HG03103 (cell line): ENCODE data around the gene COPZ1.
"Not testable (repeated sequence)": the region's sequence is repeated elsewhere in the genome, so short reads cannot be mapped to it uniquely, and the experiment has no call there.

Source experiments
- ATAC-seq: cut with Tn5 transposase; IDR thresholded peaks from one replicate; pipeline ENCODE4 v1.9.1; 2021; ENCODE audit warnings: low read depth; ENCODE audit not compliant: unreplicated experiment

The COPZ1 gene, protein sequence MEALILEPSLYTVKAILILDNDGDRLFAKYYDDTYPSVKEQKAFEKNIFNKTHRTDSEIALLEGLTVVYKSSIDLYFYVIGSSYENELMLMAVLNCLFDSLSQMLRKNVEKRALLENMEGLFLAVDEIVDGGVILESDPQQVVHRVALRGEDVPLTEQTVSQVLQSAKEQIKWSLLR

GRCh38 chr12:54324617-54325441 lies at the start of gene COPZ1:
Gene COPZ1, plus strand, starts transcription at chr12:54325131. Its CDS starts 33 bp downstream, at chr12:54325164.
- ATAC-seq = peak; percentile 96

GRCh38 chr12:54276368-54276767 lies 48.6 kb upstream of the COPZ1 start:
- ATAC-seq = no peak

GRCh38 chr12:54277823-54278276 lies 47.1 kb upstream of the COPZ1 start:
- no peak for ATAC-seq

DNA sequence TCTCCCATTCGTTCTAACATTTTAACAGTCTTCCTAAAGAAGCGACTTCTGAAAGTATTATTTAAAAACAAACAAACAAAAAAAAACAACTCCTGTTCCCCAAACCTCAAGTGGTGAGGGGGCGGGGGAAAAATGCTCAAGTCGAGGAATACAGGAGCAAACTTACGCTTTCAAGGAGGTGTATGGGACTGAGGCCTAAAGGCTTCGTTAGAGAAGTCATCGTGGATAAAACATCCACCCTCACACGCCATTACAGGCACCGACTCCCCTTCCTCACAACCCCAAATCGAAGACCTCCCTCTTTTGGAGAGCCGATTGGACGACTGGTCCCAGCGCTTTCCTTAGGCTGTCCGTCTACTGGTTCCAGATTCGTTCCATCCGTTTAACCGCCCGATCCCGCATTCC lies 45.7 kb upstream of the COPZ1 start:
- no peak for ATAC-seq

DNA sequence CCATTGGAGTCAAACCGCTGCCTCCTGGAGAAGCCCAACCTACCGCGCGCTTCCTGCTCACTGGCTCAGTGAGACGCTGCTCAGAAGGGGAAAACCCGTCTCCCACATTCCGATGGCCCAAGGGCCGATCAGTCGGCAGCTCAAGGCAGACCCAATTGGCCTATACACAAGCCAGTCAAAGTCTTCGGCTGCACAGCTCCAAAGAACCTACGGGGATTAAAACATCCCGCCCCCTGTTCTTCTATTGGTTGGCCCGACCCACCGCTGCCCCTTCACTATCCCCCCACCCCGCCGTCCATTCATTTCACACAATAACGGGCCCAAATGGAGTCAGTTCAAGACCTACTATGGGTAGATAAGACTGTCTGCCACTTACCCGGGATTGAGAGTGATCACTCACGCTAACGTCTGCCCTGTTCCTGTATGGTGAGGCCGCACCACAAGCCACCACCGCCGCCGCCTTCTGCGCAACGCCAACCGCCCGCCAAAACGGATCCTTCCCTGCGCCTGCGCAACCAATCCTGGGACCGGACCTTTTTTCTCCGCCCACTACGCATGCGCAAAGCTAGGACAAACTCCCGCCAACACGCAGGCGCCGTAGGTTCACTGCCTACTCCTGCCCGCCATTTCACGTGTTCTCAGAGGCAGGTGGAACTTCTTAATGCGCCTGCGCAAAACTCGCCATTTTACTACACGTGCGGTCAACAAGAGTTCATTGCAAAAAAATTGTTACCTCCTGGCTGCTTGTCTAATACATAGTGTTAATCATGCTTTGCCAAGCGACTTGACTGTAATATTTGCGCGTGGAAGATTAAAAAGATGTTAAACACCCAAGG lies 45.1 kb upstream of the COPZ1 start, which contains the start of gene CBX5:
CBX5 (minus strand) TSS at position 491 of the 836 bp plus-strand sequence. CDS start 22,472 bp downstream, outside the sequence.
- peak; percentile 52 for ATAC-seq

DNA sequence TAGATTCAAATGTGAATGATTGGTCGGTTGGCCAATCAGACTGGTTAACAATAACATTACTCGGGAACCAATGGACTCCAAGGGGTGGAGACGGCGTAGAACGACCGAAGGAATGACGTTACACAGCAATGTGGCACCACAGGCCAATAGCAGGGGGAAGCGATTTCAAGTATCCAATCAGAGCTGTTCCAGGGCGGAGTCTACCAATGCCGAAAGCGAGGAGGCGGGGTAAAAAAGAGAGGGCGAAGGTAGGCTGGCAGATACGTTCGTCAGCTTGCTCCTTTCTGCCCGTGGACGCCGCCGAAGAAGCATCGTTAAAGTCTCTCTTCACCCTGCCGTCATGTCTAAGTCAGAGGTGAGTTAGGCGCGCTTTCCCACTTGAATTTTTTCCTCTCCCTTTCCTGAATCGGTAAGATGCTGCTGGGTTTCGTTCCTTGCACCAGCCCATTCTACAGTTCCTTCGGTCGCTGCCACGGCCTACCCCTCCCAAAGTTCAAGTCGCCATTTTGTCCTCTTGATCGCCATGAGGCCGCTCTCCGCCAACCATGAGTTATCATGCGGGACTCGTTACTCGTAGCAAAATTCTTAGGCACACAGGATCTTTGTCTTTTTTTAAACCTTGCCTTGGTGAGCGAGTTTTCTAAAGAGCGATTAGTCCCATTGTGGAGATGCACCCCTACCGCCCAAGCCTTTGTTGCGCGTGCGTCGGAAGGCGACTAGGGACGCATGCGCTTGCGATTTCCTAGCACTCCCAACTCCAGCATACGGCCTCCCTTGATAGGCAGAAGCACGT lies 44.3 kb upstream of the COPZ1 start, which contains the start of gene HNRNPA1:
HNRNPA1 (plus strand) TSS at position 259 of the 793 bp plus-strand sequence; CDS start at position 341, 82 bp downstream.
- peak; percentile 82 for ATAC-seq

DNA sequence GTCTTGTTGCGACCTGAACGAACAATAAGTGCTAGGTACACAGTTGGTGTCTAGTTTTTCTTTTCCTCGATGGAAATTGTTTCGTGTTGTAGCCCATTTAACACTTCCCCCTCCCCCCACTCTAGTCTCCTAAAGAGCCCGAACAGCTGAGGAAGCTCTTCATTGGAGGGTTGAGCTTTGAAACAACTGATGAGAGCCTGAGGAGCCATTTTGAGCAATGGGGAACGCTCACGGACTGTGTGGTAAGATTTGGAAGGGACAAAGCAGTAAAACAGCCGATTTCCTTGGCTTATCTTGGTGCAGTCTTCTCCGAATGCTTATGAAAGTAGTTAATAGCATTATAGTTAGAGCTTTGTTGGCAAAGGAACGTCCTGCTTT lies 43.7 kb upstream of the COPZ1 start:
- ATAC-seq = not testable (repeated sequence)

DNA sequence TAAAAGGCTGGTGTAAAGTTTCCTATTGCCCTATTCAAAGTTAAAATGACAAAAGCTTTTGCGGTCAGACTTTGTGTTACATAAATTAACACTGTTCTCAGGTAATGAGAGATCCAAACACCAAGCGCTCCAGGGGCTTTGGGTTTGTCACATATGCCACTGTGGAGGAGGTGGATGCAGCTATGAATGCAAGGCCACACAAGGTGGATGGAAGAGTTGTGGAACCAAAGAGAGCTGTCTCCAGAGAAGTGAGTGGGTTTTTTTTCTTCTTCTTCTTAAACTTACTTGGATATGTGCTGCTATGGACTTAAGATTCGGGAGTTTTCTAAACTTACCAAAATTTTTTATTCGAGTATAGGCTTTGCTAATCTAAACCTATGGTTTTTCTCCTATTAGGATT lies 43.2 kb upstream of the COPZ1 start:
- ATAC-seq = not testable (repeated sequence)

DNA sequence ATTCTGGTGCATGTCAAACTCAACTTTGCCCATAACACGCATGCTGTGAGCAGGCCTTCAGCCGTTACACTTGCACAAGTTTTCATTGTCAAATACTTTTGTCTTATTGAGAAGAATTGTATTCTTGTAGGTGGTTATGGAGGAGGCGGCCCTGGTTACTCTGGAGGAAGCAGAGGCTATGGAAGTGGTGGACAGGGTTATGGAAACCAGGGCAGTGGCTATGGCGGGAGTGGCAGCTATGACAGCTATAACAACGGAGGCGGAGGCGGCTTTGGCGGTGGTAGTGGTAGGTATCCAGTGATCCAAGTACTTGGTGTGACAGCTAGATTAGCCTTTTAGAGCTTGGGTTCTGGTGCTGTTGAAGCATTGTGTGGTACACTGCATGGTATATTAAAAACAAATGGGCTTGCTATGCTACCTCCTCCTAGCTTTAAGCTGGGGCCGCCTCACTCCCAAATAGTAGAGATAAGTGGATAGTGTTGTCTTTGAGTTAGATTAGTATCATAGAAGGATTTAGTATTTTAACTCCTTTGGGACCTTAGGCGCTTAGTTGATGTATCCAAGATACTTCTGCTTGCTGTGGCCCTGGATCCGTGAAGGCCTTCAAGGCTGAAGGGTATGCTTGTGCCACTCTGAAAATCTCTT lies 41.9 kb upstream of the COPZ1 start:
- no peak for ATAC-seq

GRCh38 chr12:54284070-54284780 lies 40.7 kb upstream of the COPZ1 start:
- ATAC-seq = not testable (repeated sequence)

DNA sequence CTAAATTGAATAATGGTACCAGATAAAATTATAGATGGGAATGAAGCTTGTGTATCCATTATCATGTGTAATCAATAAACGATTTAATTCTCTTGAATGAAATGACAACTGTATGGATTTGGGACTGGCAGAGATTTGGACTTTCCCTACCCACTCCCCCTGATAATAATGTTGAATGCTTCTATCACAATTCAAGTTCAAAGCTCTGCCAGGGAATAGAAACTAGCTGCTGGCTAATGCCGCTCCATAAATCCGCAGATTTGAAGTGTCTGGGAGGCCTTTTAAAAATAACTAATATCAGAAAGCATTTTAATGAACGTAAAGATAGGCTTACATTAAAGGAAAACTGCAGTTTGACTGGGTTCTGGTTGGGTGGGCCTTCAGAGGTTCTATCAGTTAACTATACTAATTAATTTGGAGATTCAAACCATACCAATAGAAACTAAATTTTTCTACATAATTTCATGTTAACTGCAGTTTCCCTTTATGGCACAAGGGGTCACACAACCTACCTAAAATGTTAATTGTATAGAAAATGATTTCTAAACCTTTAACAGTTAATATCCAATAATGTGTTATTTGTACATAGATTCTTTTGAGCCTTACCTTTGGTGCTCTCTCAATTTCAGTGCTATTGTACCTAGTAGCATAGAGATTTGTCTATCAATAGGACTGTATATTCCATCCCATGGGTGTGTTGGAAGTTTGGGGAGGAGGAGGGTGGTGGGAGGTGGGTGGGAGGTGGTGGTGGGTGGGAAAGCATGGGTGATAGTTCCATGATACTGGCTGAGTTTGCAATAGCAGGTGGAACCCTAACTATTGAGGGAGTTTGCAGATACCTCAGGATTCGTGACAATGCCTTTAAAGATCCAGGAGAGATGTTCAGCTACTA lies 39.5 kb upstream of the COPZ1 start:
- ATAC-seq = no peak

GRCh38 chr12:54286042-54287030 lies 38.6 kb upstream of the COPZ1 start:
- no peak for ATAC-seq

DNA sequence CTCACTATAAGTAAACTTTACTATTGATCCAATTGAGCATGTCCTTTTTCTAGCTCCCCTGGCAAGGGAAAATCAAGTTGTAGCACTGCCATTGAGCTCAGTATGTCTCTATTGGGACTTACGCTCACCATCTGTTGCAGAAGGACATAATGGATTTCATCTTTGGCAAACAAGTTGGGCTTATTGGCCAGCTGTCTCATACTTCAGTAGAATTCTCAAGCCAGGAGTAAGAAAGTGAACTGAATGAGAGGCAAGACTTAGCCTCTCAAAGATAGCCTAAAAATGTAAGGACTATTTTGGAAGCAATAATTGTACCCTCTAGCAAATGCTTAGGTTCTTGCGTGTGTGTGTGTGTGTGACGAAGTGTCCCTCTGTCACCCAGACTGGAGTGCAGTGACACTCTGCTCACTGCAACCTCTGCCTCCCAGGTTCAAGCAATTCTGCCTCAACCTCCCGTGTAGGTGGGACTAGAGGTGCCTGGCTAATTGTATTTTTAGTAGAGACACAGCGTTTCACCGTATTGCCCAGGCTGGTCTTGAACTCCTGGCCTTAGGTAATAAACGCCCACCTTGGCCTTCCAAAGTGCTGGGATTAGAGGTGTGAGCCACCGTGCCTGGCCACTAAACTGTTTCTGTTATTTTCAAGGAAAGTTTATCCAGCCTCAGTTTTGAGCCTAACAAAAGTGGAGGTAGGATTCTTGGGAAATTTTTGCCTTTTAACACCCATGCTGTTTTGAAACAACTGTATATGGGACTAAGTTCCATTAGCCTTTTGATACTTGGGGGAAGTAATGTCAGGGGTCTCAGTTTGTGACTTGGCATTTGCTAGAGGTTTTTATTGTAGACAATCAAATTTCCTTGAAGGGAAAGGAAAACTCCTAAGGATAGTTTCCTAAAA lies 37.4 kb upstream of the COPZ1 start:
- ATAC-seq = no peak

DNA sequence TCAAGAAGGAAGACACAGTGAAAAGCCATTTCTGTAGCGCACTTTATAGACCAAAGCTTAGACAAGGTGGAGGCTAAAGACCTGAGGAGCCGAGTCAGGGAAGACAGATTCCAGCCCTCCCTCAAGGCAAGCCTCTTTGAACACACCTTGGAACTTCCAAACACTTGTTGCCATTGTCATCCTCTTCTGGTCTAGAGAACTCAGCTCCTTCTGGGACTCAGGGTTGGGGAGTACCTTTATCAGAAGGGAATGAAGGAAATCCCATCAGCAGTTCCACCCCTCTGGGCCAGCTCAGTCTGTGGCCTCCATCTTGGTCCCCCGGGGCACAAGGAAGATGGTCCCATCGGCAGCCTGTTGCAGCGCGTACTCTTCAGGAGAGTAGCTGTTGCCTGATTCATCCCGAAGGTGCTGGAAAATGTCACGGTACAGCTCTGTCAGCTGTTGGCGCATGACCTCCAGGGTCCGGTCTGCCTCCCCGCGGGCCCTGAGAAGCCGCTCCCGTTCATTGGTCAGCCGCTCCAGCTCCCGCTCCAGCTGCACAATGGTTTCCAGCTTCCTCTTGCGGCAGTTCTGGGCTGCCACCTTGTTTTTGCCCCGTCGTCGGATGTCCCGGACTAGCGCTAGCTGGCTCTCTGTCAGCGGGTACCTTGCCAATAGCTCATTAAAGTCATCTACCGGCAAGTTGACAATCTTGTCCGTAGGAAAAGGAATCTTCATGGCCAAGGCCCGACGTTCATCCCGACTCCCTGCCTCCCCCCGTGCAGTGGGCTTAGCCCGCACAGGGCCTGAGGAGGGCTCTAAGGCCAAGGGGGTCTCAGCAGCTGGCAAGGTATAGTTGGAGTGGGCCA lies 32.6 kb upstream of the COPZ1 start:
- no peak for ATAC-seq

GRCh38 chr12:54292931-54293241 lies 32.0 kb upstream of the COPZ1 start:
- no peak for ATAC-seq
